Caco-2 (cell line): ENCODE results near the gene OR8D1. TPM values are rescaled to one million over a fixed set of nuclear protein-coding genes. Genes with fewer than 3 reads are reported as not detected.

Experiments
- BruUV-seq: library from RNA; stranded (reverse); fragments of 400-500 nt; replicated peaks from 2 replicates; lab custom pipeline; 2021; lab: Mats Ljungman, UMichigan
- CTCF ChIA-PET: fragments of 300-600 bp; sonication (Branson Sonifier 250); formaldehyde crosslinking; loops from one replicate; lab custom pipeline; 2022; ENCODE audit warnings: antibody characterized with exemption; lab: Charles Lee
- POLR2A ChIA-PET: fragments of 300-600 bp; sonication (Branson Sonifier 250); formaldehyde crosslinking; loops from one replicate; lab custom pipeline; 2022; ENCODE audit warnings: antibody characterized with exemption; lab: Charles Lee
- DNase-seq, 2 experiments: peaks; one replicate each; pipeline versions ENCODE4 v3.0.0 to v3.0.0-alpha.2; 2020 to 2022
- H3K27me3 ChIP-seq: replicated peaks from 2 replicates; pipeline ENCODE4 v1.6.0; 2011; ENCODE audit warnings: low read length; ENCODE audit not compliant: control insufficient read depth, insufficient read depth
- H3K36me3 ChIP-seq: 2 replicates; pipeline ENCODE4 v1.5.1; 2011; ENCODE audit warnings: low read length; ENCODE audit not compliant: control insufficient read depth, insufficient read depth
- H3K4me1 ChIP-seq: fragments of 250-450 bp; sonication (Bioruptor Pico); 2 replicates; pipeline ENCODE4 v1.5.1; 2020; ENCODE audit warnings: mild to moderate bottlenecking
- H3K4me3 ChIP-seq: 2 replicates; pipeline ENCODE4 v1.5.1; 2011; ENCODE audit warnings: low read depth, mild to moderate bottlenecking, control low read depth, low read length
- H3K9me3 ChIP-seq: fragments of 250-450 bp; sonication (Bioruptor Pico); 2 replicates; pipeline ENCODE4 v1.5.1; 2020; ENCODE audit warnings: mild to moderate bottlenecking, moderate library complexity
- H3K27ac Mint-ChIP-seq: one replicate; pipeline ENCODE4 v1.8.0; 2022; ENCODE audit warnings: mixed read lengths; ENCODE audit not compliant: unreplicated experiment
- H3K27me3 Mint-ChIP-seq: one replicate; pipeline ENCODE4 v1.8.0; 2022; ENCODE audit warnings: mixed read lengths; ENCODE audit not compliant: insufficient read depth, unreplicated experiment
- H3K36me3 Mint-ChIP-seq: one replicate; pipeline ENCODE4 v1.8.0; 2022; ENCODE audit warnings: mild to moderate bottlenecking, mixed read lengths; ENCODE audit not compliant: insufficient read depth, unreplicated experiment
- H3K4me1 Mint-ChIP-seq: one replicate; pipeline ENCODE4 v1.8.0; 2022; ENCODE audit warnings: low read depth, mixed read lengths; ENCODE audit not compliant: unreplicated experiment
- H3K4me3 Mint-ChIP-seq: one replicate; pipeline ENCODE4 v1.8.0; 2022; ENCODE audit warnings: mild to moderate bottlenecking, moderate library complexity, mixed read lengths; ENCODE audit not compliant: unreplicated experiment
- H3K9me3 Mint-ChIP-seq: one replicate; pipeline ENCODE4 v1.8.0; 2022; ENCODE audit warnings: mixed read lengths; ENCODE audit not compliant: unreplicated experiment
- CTCF ChIP-seq, 2 experiments: fragments of 200-600 bp in 1 of 2; IDR thresholded peaks; 1 replicate in 1 of 2; 2 replicates in 1 of 2; pipeline versions ENCODE4 v1.5.1 to v1.8.0; 2011 to 2022; ENCODE audit warnings: antibody characterized with exemption in 1 of 2, control low read depth in 1 of 2, inconsistent platforms in 1 of 2, low read depth in 1 of 2, low read length in 1 of 2, mild to moderate bottlenecking in 1 of 2, moderate library complexity in 1 of 2; ENCODE audit not compliant: insufficient read depth in 1 of 2, severe bottlenecking in 1 of 2, unreplicated experiment in 1 of 2
- intact Hi-C: fragments of 100-400 bp; cut with micrococcal nuclease; formaldehyde crosslinking; loops from one replicate; pipeline ENCODE4 v1.10.0; 2022; ENCODE audit not compliant: unreplicated experiment
- total RNA-seq: library from RNA; stranded (reverse); gene quantifications from 2 replicates; pipeline ENCODE4 v1.2.3, GENCODE V29; 2022

Gene OR8D1
- total RNA-seq, 1 experiment from 2014 or later = not detected

- no peaks in the 10 kb centered on the region for H3K36me3 Mint-ChIP-seq
- BruUV-seq = no TSS peak
Measured at GRCh38 chr11:124313131-124313530, 618 bp downstream of the OR8D1 start.

GRCh38 chr11:124311670-124312069 is 2.1 kb downstream of the OR8D1 start:
- no peak for TF ChIP-seq CTCF (IDR thresholded peaks at IDR 0.05; ENCODE audit: insufficient read depth in 1 of 2, low read depth in 1 of 2, low read length in 1 of 2, severe bottlenecking in 1 of 2, unreplicated experiment in 1 of 2)
- CTCF ChIA-PET = no interaction called here

More at GRCh38 chr11:124313131-124313530, 618 bp downstream of the OR8D1 start:
- no peaks in the 10 kb centered on the region for H3K36me3 ChIP-seq
- H3K4me1 ChIP-seq = no peaks in the 10 kb centered on the region
- no peak for DNase-seq
- H3K4me3 Mint-ChIP-seq = no peak overlapping the region
- H3K4me1 Mint-ChIP-seq = no peaks in the 10 kb centered on the region
- ChIA-PET CTCF (no interaction called here), POLR2A (no interaction called here)
- H3K9me3 Mint-ChIP-seq = no peaks in the 10 kb centered on the region
- no peak overlapping the region for H3K27ac Mint-ChIP-seq
- TF ChIP-seq CTCF (IDR thresholded peaks at IDR 0.05; ENCODE audit: insufficient read depth in 1 of 2, low read depth in 1 of 2, low read length in 1 of 2, severe bottlenecking in 1 of 2, unreplicated experiment in 1 of 2) = no peak
- H3K9me3 ChIP-seq = no peaks in the 10 kb centered on the region
- H3K27me3 ChIP-seq = 0 out of 2 replicates have a peak, but pooled peaks cover 3% of the 10 kb centered on the region
- no peak overlapping the region for H3K4me3 ChIP-seq
- intact Hi-C loops = no loop called here
- peaks cover 26% of the 10 kb centered on the region for H3K27me3 Mint-ChIP-seq

GRCh38 chr11:124311269-124311668 is 2.5 kb downstream of the OR8D1 start:
- Mint-ChIP-seq H3K4me3 (no peak overlapping the region), H3K4me1 (no peaks in the 10 kb centered on the region), H3K27me3 (peaks cover 29% of the 10 kb centered on the region), H3K9me3 (no peaks in the 10 kb centered on the region), H3K36me3 (no peaks in the 10 kb centered on the region), H3K27ac (no peak overlapping the region)
- intact Hi-C loops = no loop called here
- CTCF ChIA-PET = no interaction called here
- H3K36me3 ChIP-seq = no peaks in the 10 kb centered on the region
- no peaks in the 10 kb centered on the region for H3K9me3 ChIP-seq
- TF ChIP-seq CTCF (IDR thresholded peaks at IDR 0.05; ENCODE audit: insufficient read depth in 1 of 2, low read depth in 1 of 2, low read length in 1 of 2, severe bottlenecking in 1 of 2, unreplicated experiment in 1 of 2) = no peak
- BruUV-seq = no TSS peak
- POLR2A ChIA-PET = no interaction called here
- H3K4me3 ChIP-seq = no peak overlapping the region
- no peaks in the 10 kb centered on the region for H3K4me1 ChIP-seq
- DNase-seq = no peak
- H3K27me3 ChIP-seq = 0 out of 2 replicates have a peak, but pooled peaks cover 3% of the 10 kb centered on the region

More at GRCh38 chr11:124311670-124312069, 2.1 kb downstream of the OR8D1 start:
- DNase-seq = no peak
- H3K9me3 ChIP-seq = no peaks in the 10 kb centered on the region
- H3K36me3 Mint-ChIP-seq = no peaks in the 10 kb centered on the region
- no peaks in the 10 kb centered on the region for H3K36me3 ChIP-seq
- H3K27me3 ChIP-seq = 0 out of 2 replicates have a peak, but pooled peaks cover 3% of the 10 kb centered on the region
- intact Hi-C loops = no loop called here
- no peak overlapping the region for H3K4me3 ChIP-seq
- H3K4me3 Mint-ChIP-seq = no peak overlapping the region
- no peaks in the 10 kb centered on the region for H3K4me1 ChIP-seq
- POLR2A ChIA-PET = no interaction called here
- H3K27me3 Mint-ChIP-seq = peaks cover 28% of the 10 kb centered on the region
- no peaks in the 10 kb centered on the region for H3K9me3 Mint-ChIP-seq
- H3K27ac Mint-ChIP-seq = no peak overlapping the region
- BruUV-seq = no TSS peak
- no peaks in the 10 kb centered on the region for H3K4me1 Mint-ChIP-seq
